ENCODE data around the gene SLX9. TPM values are rescaled to one million over a fixed set of nuclear protein-coding genes. Genes with fewer than 3 reads are reported as not detected.

SLX9 gene
- total RNA-seq, 4 donors from 2014 or later, result 8.1 to 46.0 (median 16.6) TPM

DNA sequence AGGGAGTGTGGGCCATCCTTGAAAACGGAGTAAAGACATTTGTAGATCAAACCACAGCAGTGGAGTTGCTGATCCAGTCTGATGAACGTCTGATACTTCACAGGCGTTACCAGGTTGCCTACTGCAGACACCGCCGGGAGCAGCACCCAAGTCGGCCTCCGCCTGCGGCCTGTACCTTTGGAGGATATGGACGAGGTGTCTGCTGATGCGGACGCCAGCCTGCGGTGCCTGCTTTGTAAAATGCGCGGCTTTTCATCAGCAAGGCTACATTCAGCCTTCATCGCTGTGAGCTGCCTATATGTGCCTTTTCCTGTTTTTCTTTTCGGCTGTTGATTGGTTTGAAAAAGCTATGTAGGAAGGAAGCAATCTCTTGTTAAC, 16.0 kb downstream of the SLX9 start:
- in situ Hi-C loops (cut with MboI; ENCODE audit: low pct_ligation_motif_present in 1 of 4, low pct_unique_long_range_greater_than_20kb in 1 of 4, low sequenced_read_pairs in 3 of 4), result loop anchor here in 1 of 4 donors (10.0 kb wide), 1 partner anchor 179 kb away; no protein-coding TSS in a partner anchor
- intact Hi-C loops (cut with DNase I; ENCODE audit: low total_unique reads), result loop anchor here (5.0 to 10.0 kb wide), 2 partner anchors 119 to 167 kb away; partner anchors contain the start of gene ADARB1
- no peaks in the 10 kb centered on the region for H3K36me3 ChIP-seq
- H3K4me1 ChIP-seq, result peaks cover 9 to 33% (median 24%) of the 10 kb centered on the region in 4 donors
- no peak overlapping the region for H3K27ac ChIP-seq
- no peaks in the 10 kb centered on the region for H3K9me3 ChIP-seq
- no peaks in the 10 kb centered on the region for H3K27me3 ChIP-seq
- WGBS, 2 donors (ENCODE audit: low coverage in 1 of 2), result 98% methylated on average over 16 of the region's 16 CpGs; no CpG with 5 or more reads in 1 of the 2 donors
- no peak overlapping the region for H3K4me3 ChIP-seq
- no peak for TF ChIP-seq EP300 (IDR thresholded peaks at IDR 0.05; ENCODE audit: low read depth)
- TF ChIP-seq POLR2A (IDR thresholded peaks at IDR 0.05), result no peak
- TF ChIP-seq, protein P1, sequence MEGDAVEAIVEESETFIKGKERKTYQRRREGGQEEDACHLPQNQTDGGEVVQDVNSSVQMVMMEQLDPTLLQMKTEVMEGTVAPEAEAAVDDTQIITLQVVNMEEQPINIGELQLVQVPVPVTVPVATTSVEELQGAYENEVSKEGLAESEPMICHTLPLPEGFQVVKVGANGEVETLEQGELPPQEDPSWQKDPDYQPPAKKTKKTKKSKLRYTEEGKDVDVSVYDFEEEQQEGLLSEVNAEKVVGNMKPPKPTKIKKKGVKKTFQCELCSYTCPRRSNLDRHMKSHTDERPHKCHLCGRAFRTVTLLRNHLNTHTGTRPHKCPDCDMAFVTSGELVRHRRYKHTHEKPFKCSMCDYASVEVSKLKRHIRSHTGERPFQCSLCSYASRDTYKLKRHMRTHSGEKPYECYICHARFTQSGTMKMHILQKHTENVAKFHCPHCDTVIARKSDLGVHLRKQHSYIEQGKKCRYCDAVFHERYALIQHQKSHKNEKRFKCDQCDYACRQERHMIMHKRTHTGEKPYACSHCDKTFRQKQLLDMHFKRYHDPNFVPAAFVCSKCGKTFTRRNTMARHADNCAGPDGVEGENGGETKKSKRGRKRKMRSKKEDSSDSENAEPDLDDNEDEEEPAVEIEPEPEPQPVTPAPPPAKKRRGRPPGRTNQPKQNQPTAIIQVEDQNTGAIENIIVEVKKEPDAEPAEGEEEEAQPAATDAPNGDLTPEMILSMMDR (IDR thresholded peaks at IDR 0.05), result no peak
- no peak for TF ChIP-seq POLR2AphosphoS5 (IDR thresholded peaks at IDR 0.05)
- DNase-seq, result no peak

DNA sequence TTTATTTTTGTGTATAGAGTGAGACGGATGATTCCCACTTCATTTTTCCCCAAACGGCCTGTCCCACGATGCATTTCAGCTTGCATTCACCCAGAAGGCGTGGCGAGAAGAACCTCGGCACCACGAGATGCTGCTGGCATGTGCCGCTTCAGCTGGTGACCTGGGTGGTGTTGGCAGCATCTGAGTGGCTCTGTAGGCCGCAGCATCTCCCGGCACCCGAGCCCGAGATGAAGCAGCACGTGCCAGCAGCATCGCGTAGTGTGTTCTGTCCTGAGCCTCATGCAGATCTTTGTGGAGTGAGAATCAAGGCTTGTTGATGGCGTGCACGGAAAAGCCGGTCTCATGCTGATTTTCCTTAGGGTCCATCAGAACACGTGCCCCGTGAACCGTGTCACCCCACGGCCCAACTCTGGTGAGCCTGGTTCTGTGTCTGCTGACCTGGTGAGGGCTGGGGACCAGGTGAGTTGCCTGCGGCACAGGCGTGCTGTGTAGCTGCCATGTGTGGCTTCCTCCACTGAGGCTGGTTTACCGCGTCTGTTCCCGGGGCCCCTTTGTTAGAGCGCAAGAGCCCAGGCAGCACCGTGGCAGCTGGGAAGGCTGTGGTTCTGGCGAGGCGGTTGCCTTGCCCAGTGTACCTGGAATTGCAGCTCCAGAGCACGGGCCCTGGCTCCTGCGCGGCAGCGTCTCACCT, 16.7 kb downstream of the SLX9 start:
- intact Hi-C loops (cut with DNase I; ENCODE audit: low total_unique reads), result loop anchor here (5.0 to 10.0 kb wide), 2 partner anchors 118 to 166 kb away; partner anchors contain the start of gene ADARB1
- Histone ChIP-seq H3K27ac (no peak overlapping the region), H3K4me3 (no peak overlapping the region), H3K27me3 (no peaks in the 10 kb centered on the region), H3K9me3 (no peaks in the 10 kb centered on the region), H3K36me3 (no peaks in the 10 kb centered on the region), H3K4me1 (peaks cover 9 to 33% (median 24%) of the 10 kb centered on the region in 4 donors)
- DNase-seq, result no peak
- in situ Hi-C loops (cut with MboI; ENCODE audit: low pct_ligation_motif_present in 1 of 4, low pct_unique_long_range_greater_than_20kb in 1 of 4, low sequenced_read_pairs in 3 of 4), result loop anchor here in 1 of 4 donors (10.0 kb wide), 1 partner anchor 178 kb away; no protein-coding TSS in a partner anchor
- TF ChIP-seq EP300 (IDR thresholded peaks at IDR 0.05; ENCODE audit: low read depth), result no peak
- TF ChIP-seq POLR2A (IDR thresholded peaks at IDR 0.05), result no peak
- no peak for TF ChIP-seq POLR2AphosphoS5 (IDR thresholded peaks at IDR 0.05)
- TF ChIP-seq, protein P1 (IDR thresholded peaks at IDR 0.05), result no peak
- WGBS, 2 donors (ENCODE audit: low coverage in 1 of 2), result 90 to 96% methylated on average over 3 to 33 of the region's 35 CpGs

DNA sequence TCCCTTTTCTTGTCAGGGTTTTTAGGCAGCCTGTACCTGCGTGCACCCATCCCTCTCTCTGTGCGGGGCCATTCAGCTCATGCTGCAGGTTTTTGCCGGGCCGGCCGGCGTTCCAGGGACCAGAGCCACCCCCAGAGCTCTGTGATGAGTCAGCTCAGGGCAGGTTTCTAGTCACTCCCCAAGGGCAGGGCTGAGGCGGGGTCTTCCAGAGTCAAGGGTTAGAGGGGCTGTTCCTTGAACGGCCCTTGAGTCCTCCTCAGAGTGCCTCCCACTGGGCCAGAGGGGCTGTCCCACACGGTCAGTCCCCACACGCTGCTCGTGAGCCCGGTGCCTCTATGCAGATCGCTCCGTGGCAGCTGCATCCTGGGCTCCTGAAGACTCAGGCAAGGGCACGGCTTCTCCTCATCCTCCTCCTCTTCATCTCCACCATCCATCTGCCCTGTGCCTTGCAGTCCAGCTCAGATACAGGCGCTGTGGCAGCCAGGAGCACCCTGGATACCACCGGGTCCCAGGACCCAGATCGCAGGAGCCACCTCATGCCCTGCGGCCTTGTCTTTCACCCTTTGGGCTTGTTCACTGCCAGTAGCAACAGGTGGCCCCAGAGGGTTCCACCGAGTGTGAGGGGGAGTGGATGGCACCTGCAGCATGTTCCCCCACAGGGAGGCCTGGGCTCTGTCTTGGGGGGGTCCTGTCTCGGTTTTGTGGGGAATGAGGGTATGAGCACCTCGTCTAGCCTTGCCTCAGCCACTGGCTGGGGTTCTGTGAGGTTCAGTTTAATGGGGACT, 17.4 kb downstream of the SLX9 start:
- peak overlapping the region in 3 of 4 donors; percentile 68 to 87 (median 74) for H3K27ac ChIP-seq
- no peak overlapping the region for H3K4me3 ChIP-seq
- no peak for DNase-seq
- TF ChIP-seq POLR2AphosphoS5 (IDR thresholded peaks at IDR 0.05), result no peak
- no peak for TF ChIP-seq EP300 (IDR thresholded peaks at IDR 0.05; ENCODE audit: low read depth)
- TF ChIP-seq POLR2A (IDR thresholded peaks at IDR 0.05), result no peak
- TF ChIP-seq, protein P1 (IDR thresholded peaks at IDR 0.05), result no peak
- peaks cover 9 to 40% (median 25%) of the 10 kb centered on the region in 4 donors for H3K4me1 ChIP-seq
- intact Hi-C loops (cut with DNase I; ENCODE audit: low total_unique reads), result loop anchor here (5.0 to 10.0 kb wide), 2 partner anchors 118 to 165 kb away; partner anchors contain the start of gene ADARB1
- no peaks in the 10 kb centered on the region for H3K27me3 ChIP-seq
- no peaks in the 10 kb centered on the region for H3K9me3 ChIP-seq
- in situ Hi-C loops (cut with MboI; ENCODE audit: low pct_ligation_motif_present in 1 of 4, low pct_unique_long_range_greater_than_20kb in 1 of 4, low sequenced_read_pairs in 3 of 4), result loop anchor here in 1 of 4 donors (10.0 kb wide), 1 partner anchor 178 kb away; no protein-coding TSS in a partner anchor
- 97% methylated on average over 21 of the region's 22 CpGs; no CpG with 5 or more reads in 1 of the 2 donors for WGBS, 2 donors (ENCODE audit: low coverage in 1 of 2)
- no peaks in the 10 kb centered on the region for H3K36me3 ChIP-seq

All from transverse colon (tissue), 4 donors.